K562 (cell line): Measurements from ENCODE around the gene SLC35E3. TPM values are rescaled to one million over a fixed set of nuclear protein-coding genes. Genes with fewer than 3 reads are reported as not detected.
A peak's percentile ranks its signal among the peaks of the same experiment; 100 is the strongest.

Experiments
- ASH1L ChIP-seq: fragments of 450-650 bp; IDR thresholded peaks from 2 replicates; pipeline ENCODE4 v1.6.1; 2018; ENCODE audit warnings: borderline replicate concordance, mild to moderate bottlenecking, low read depth; ENCODE audit not compliant: partially characterized antibody
- CSDE1 ChIP-seq, 2 experiments: fragments of 450-650 bp; IDR thresholded peaks; 2 replicates each; pipeline ENCODE4 v1.6.1; 2016; ENCODE audit warnings: mild to moderate bottlenecking in 1 of 2
- DNMT1 ChIP-seq: fragments of 450-650 bp; IDR thresholded peaks from 2 replicates; pipeline ENCODE4 v1.6.1; 2016; ENCODE audit warnings: antibody characterized with exemption, mild to moderate bottlenecking
- ESRRB ChIP-seq: fragments of 250-450 bp; sonication (Bioruptor Pico); IDR thresholded peaks from 2 replicates; pipeline ENCODE4 v1.5.0; 2020; ENCODE audit warnings: mild to moderate bottlenecking, moderate library complexity, borderline replicate concordance
- GTF2E2 ChIP-seq: fragments of 200-800 bp; sonication (Bioruptor generic); IDR thresholded peaks from 2 replicates; pipeline ENCODE4 v1.6.1; 2016; ENCODE audit warnings: missing genetic modification characterization, missing compliant biosample characterization
- HDAC1 ChIP-seq, 2 experiments: fragments of 450-650 bp; IDR thresholded peaks; 2 replicates each; pipeline ENCODE4 v1.6.1; 2016 to 2017; ENCODE audit warnings: inconsistent platforms in 1 of 2, mild to moderate bottlenecking in 1 of 2, moderate library complexity in 1 of 2
- ILK ChIP-seq: fragments of 450-650 bp; IDR thresholded peaks from 2 replicates; pipeline ENCODE4 v1.6.1; 2016; ENCODE audit warnings: missing genetic modification characterization, low read depth, mild to moderate bottlenecking, missing compliant biosample characterization, moderate library complexity, borderline replicate concordance
- RB1 ChIP-seq: fragments of 450-650 bp; IDR thresholded peaks from 2 replicates; pipeline ENCODE4 v1.6.1; 2017; ENCODE audit warnings: low read depth, mild to moderate bottlenecking
- RBM15 ChIP-seq: fragments of 200-400 bp; formaldehyde crosslinking; IDR thresholded peaks from 2 replicates; pipeline ENCODE4 v1.6.1; 2018; ENCODE audit warnings: mild to moderate bottlenecking, low read length, moderate library complexity; ENCODE audit not compliant: insufficient read depth
- SNIP1 ChIP-seq: fragments of 450-650 bp; IDR thresholded peaks from 2 replicates; pipeline ENCODE4 v1.7.1; 2017; ENCODE audit warnings: low read depth, mild to moderate bottlenecking
- SRSF3 ChIP-seq: fragments of 200-400 bp; formaldehyde crosslinking; IDR thresholded peaks from 2 replicates; pipeline ENCODE4 v1.6.1; 2016; ENCODE audit warnings: mild to moderate bottlenecking, low read length, moderate library complexity; ENCODE audit not compliant: insufficient read depth
- ZFX ChIP-seq: sonication (generic); formaldehyde crosslinking; IDR thresholded peaks from 2 replicates; pipeline ENCODE4 v1.8.0; 2022; ENCODE audit warnings: mild to moderate bottlenecking, missing genetic modification reagents, moderate library complexity
- polyA plus RNA-seq, 8 experiments: library from polyadenylated mRNA; depleted of rRNA in 4 of 8; stranded (reverse) in 5 of 8; unstranded in 3 of 8; fragments of >200 nt; fragmentation: Nextera tagmentation in 2 of 8; fragmentation: Illumina TruSeq in 1 of 8; extraction: Ambion mirVana in 2 of 8; extraction: Trizol in 1 of 8; gene quantifications; 2 replicates each; pipeline versions ENCODE4 v1.2.1 to v1.2.3, GENCODE V29; 2011 to 2014; ENCODE audit warnings: inconsistent platforms in 1 of 8, missing spikeins in 1 of 8
- total RNA-seq, 7 experiments: library from RNA; depleted of rRNA in 6 of 7; stranded (reverse); fragments of >200 nt in 6 of 7; fragmentation: Illumina TruSeq in 2 of 7; extraction: Trizol in 2 of 7; gene quantifications; 2 replicates each; pipeline versions ENCODE4 v1.2.1 to v1.2.3, GENCODE V29; 2011 to 2021; ENCODE audit warnings: low replicate concordance in 1 of 7
- TF ChIP-seq, protein P1 (sequence below), 2 experiments: fragments of 450-650 bp in 1 of 2; sonication (generic) in 1 of 2; formaldehyde crosslinking in 1 of 2; IDR thresholded peaks; 2 replicates each; pipeline versions ENCODE4 v1.7.1 to v1.9.0; 2016 to 2022; ENCODE audit warnings: inconsistent platforms in 1 of 2, mild to moderate bottlenecking in 1 of 2, missing genetic modification reagents in 1 of 2
- TF ChIP-seq, protein P2 (sequence below): IDR thresholded peaks from 2 replicates; pipeline ENCODE4 v1.6.1; 2012; ENCODE audit warnings: low read depth, low read length, improper control_type of control experiment, borderline replicate concordance
- TF ChIP-seq, protein P3 (sequence below): fragments of 450-650 bp; formaldehyde crosslinking; IDR thresholded peaks from 2 replicates; pipeline ENCODE4 v1.4.0; 2022; ENCODE audit warnings: mild to moderate bottlenecking, moderate library complexity

Gene SLC35E3
- total and polyA plus RNA-seq, 9 of the 15 experiments (the other 6 are each of a cell fraction or from before 2014, with no cell fraction given): 1.2 to 5.9 (median 3.8) TPM

DNA sequence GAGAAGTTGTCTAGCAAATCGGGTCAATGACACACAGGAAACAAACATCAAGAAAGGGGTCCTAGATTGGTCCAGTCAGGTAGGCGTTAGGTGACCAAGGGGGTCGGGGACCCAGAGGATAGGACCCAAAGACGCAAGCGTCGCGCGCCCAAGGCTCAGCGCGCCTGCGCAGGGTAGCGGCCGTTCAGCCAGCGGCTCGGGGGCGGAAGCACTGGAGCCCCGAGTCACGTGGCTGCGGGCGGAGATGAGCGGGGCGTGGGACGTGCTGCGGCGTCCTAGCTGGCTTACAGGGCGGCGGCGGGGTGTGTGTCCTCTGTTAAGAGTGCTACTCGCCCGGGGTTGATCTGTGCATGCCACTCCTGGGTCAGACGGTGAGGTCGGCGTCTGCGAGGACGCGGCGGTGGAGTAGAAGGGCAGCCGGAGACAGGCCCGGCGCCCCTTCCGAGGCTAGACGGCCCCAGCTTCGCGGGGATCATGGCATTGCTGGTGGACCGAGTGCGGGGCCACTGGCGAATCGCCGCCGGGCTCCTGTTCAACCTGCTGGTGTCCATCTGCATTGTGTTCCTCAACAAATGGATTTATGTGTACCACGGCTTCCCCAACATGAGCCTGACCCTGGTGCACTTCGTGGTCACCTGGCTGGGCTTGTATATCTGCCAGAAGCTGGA is at the start of gene SLC35E3 (continued):
- TF ChIP-seq, protein P1, sequence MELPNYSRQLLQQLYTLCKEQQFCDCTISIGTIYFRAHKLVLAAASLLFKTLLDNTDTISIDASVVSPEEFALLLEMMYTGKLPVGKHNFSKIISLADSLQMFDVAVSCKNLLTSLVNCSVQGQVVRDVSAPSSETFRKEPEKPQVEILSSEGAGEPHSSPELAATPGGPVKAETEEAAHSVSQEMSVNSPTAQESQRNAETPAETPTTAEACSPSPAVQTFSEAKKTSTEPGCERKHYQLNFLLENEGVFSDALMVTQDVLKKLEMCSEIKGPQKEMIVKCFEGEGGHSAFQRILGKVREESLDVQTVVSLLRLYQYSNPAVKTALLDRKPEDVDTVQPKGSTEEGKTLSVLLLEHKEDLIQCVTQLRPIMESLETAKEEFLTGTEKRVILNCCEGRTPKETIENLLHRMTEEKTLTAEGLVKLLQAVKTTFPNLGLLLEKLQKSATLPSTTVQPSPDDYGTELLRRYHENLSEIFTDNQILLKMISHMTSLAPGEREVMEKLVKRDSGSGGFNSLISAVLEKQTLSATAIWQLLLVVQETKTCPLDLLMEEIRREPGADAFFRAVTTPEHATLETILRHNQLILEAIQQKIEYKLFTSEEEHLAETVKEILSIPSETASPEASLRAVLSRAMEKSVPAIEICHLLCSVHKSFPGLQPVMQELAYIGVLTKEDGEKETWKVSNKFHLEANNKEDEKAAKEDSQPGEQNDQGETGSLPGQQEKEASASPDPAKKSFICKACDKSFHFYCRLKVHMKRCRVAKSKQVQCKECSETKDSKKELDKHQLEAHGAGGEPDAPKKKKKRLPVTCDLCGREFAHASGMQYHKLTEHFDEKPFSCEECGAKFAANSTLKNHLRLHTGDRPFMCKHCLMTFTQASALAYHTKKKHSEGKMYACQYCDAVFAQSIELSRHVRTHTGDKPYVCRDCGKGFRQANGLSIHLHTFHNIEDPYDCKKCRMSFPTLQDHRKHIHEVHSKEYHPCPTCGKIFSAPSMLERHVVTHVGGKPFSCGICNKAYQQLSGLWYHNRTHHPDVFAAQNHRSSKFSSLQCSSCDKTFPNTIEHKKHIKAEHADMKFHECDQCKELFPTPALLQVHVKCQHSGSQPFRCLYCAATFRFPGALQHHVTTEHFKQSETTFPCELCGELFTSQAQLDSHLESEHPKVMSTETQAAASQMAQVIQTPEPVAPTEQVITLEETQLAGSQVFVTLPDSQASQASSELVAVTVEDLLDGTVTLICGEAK (IDR thresholded peaks at IDR 0.05): peak; percentile 91
- TF ChIP-seq, protein P1 (CRISPR knock-in tag; IDR thresholded peaks at IDR 0.05): no peak
- TF ChIP-seq SRSF3: no peak
- TF ChIP-seq SNIP1: no peak
- TF ChIP-seq DNMT1: no peak
- no peak for TF ChIP-seq ILK (tag)
- TF ChIP-seq, protein P2, sequence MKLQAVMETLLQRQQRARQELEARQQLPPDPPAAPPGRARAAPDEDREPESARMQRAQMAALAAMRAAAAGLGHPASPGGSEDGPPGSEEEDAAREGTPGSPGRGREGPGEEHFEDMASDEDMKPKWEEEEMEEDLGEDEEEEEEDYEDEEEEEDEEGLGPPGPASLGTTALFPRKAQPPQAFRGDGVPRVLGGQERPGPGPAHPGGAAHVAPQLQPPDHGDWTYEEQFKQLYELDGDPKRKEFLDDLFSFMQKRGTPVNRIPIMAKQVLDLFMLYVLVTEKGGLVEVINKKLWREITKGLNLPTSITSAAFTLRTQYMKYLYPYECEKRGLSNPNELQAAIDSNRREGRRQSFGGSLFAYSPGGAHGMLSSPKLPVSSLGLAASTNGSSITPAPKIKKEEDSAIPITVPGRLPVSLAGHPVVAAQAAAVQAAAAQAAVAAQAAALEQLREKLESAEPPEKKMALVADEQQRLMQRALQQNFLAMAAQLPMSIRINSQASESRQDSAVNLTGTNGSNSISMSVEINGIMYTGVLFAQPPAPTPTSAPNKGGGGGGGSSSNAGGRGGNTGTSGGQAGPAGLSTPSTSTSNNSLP: no peak
- TF ChIP-seq ESRRB: no peak
- no peak for TF ChIP-seq RBM15
- TF ChIP-seq ZFX: peak; percentile 84
- 0 out of 2 replicates have a peak, but pooled peaks have one; percentile 3 for TF ChIP-seq GTF2E2 (tag)
- peak; percentile 73 for TF ChIP-seq RB1
- TF ChIP-seq, protein P3, sequence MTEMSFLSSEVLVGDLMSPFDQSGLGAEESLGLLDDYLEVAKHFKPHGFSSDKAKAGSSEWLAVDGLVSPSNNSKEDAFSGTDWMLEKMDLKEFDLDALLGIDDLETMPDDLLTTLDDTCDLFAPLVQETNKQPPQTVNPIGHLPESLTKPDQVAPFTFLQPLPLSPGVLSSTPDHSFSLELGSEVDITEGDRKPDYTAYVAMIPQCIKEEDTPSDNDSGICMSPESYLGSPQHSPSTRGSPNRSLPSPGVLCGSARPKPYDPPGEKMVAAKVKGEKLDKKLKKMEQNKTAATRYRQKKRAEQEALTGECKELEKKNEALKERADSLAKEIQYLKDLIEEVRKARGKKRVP (CRISPR knock-in tag): 0 out of 2 replicates have a peak, but pooled peaks have one; percentile 44
- no peak for TF ChIP-seq CSDE1 (IDR thresholded peaks at IDR 0.05)
- peak in 1 of 2 experiments; percentile 86; a peak in 2 of 4 replicates for TF ChIP-seq HDAC1 (IDR thresholded peaks at IDR 0.05)
- peak; percentile 32 for TF ChIP-seq ASH1L
